H9 (cell line): Measurements from ENCODE around the gene ITCH. TPM values are rescaled to one million over a fixed set of nuclear protein-coding genes. Genes with fewer than 3 reads are reported as not detected.

ENCODE experiments used
- DNase-seq: peaks from one replicate; pipeline ENCODE4 v3.0.0-alpha.2; 2017
- H2AFZ ChIP-seq: one replicate; pipeline ENCODE4 v1.6.1; 2013; ENCODE audit warnings: mild to moderate bottlenecking, low read length, control low read depth, moderate library complexity
- H2AK5ac ChIP-seq: 2 replicates; pipeline ENCODE4 v1.6.1; 2013; ENCODE audit warnings: low read length, control low read depth, mixed read lengths; ENCODE audit not compliant: insufficient read length
- H2BK120ac ChIP-seq: one replicate; pipeline ENCODE4 v1.6.1; 2013; ENCODE audit warnings: low read depth, mild to moderate bottlenecking, low read length, control low read depth, inconsistent platforms; ENCODE audit not compliant: poor library complexity, severe bottlenecking
- H2BK12ac ChIP-seq: 2 replicates; pipeline ENCODE4 v1.6.1; 2013; ENCODE audit warnings: low read length, control low read depth, mixed read lengths, low read depth; ENCODE audit not compliant: insufficient read length
- H2BK15ac ChIP-seq: 2 replicates; pipeline ENCODE4 v1.6.1; 2013; ENCODE audit warnings: low read depth, low read length, control low read depth
- H2BK20ac ChIP-seq: one replicate; pipeline ENCODE4 v1.6.1; 2013; ENCODE audit warnings: low read depth, mild to moderate bottlenecking, low read length, control low read depth, inconsistent platforms; ENCODE audit not compliant: poor library complexity, severe bottlenecking
- H2BK5ac ChIP-seq: 2 replicates; pipeline ENCODE4 v1.6.1; 2013; ENCODE audit warnings: low read length, control low read depth, mixed read lengths; ENCODE audit not compliant: insufficient read length
- H3K14ac ChIP-seq: 2 replicates; pipeline ENCODE4 v1.6.1; 2013; ENCODE audit warnings: low read length, control low read depth; ENCODE audit not compliant: insufficient read depth
- H3K18ac ChIP-seq: 2 replicates; pipeline ENCODE4 v1.6.1; 2013; ENCODE audit warnings: low read depth, mild to moderate bottlenecking, mixed read lengths, low read length, control low read depth; ENCODE audit not compliant: insufficient read length
- H3K23ac ChIP-seq: 2 replicates; pipeline ENCODE4 v1.6.1; 2013; ENCODE audit warnings: low read length, control low read depth, mixed read lengths, low read depth; ENCODE audit not compliant: insufficient read length
- H3K23me2 ChIP-seq: 2 replicates; pipeline ENCODE4 v1.6.1; 2013; ENCODE audit warnings: low read depth, mild to moderate bottlenecking, mixed read lengths, low read length, control low read depth; ENCODE audit not compliant: insufficient read length, poor library complexity, severe bottlenecking
- H3K27ac ChIP-seq: 2 replicates; pipeline ENCODE4 v1.5.1; 2013; ENCODE audit warnings: low read length, control low read depth, mixed read lengths, low read depth; ENCODE audit not compliant: insufficient read length
- H3K27me3 ChIP-seq: 2 replicates; pipeline ENCODE4 v1.6.1; 2013; ENCODE audit warnings: low read length, control low read depth, inconsistent platforms; ENCODE audit not compliant: insufficient read depth
- H3K4ac ChIP-seq: 2 replicates; pipeline ENCODE4 v1.6.1; 2013; ENCODE audit warnings: low read depth, mild to moderate bottlenecking, control low read depth, inconsistent platforms, low read length, moderate library complexity
- H3K4me1 ChIP-seq: 2 replicates; pipeline ENCODE4 v1.6.1; 2013; ENCODE audit warnings: low read length, control low read depth, inconsistent platforms; ENCODE audit not compliant: insufficient read depth
- H3K4me2 ChIP-seq: 2 replicates; pipeline ENCODE4 v1.6.1; 2013; ENCODE audit warnings: low read length, control low read depth, mixed read lengths; ENCODE audit not compliant: insufficient read length, insufficient read depth
- H3K56ac ChIP-seq: 2 replicates; pipeline ENCODE4 v1.6.1; 2013; ENCODE audit warnings: low read depth, mild to moderate bottlenecking, mixed read lengths, low read length, control low read depth; ENCODE audit not compliant: insufficient read length
- H3K79me1 ChIP-seq: 2 replicates; pipeline ENCODE4 v1.6.1; 2013; ENCODE audit warnings: low read depth, mild to moderate bottlenecking, moderate library complexity, low read length, control low read depth, inconsistent platforms; ENCODE audit not compliant: insufficient read depth, poor library complexity, severe bottlenecking
- H3K79me2 ChIP-seq: 2 replicates; pipeline ENCODE4 v1.6.1; 2013; ENCODE audit warnings: low read length, control low read depth, inconsistent platforms; ENCODE audit not compliant: insufficient read depth
- H3K9ac ChIP-seq: 2 replicates; pipeline ENCODE4 v1.6.1; 2013; ENCODE audit warnings: low read length, control low read depth, mixed read lengths; ENCODE audit not compliant: insufficient read length; ENCODE audit errors: extremely low read depth
- H3K9me3 ChIP-seq: one replicate; pipeline ENCODE4 v1.6.1; 2013; ENCODE audit warnings: low read depth, low read length, inconsistent platforms; ENCODE audit not compliant: control insufficient read depth
- H3T11ph ChIP-seq: one replicate; pipeline ENCODE4 v1.6.1; 2013; ENCODE audit warnings: mild to moderate bottlenecking, low read length, control low read depth, inconsistent platforms
- H4K20me1 ChIP-seq: one replicate; pipeline ENCODE4 v1.6.1; 2013; ENCODE audit not compliant: control insufficient read depth, insufficient read length, insufficient read depth
- H4K5ac ChIP-seq: 2 replicates; pipeline ENCODE4 v1.6.1; 2013; ENCODE audit warnings: low read depth, mild to moderate bottlenecking, mixed read lengths, low read length, control low read depth; ENCODE audit not compliant: insufficient read length
- H4K8ac ChIP-seq: replicated peaks from 2 replicates; pipeline ENCODE4 v1.6.1; 2013; ENCODE audit warnings: low read length, control low read depth, mixed read lengths, low read depth; ENCODE audit not compliant: insufficient read length
- H4K91ac ChIP-seq: 2 replicates; pipeline ENCODE4 v1.6.1; 2013; ENCODE audit warnings: low read depth, mild to moderate bottlenecking, moderate library complexity, mixed read lengths, low read length, control low read depth; ENCODE audit not compliant: insufficient read length
- H3K27ac Mint-ChIP-seq, 3 experiments: 2 replicates in 2 of 3; 3 replicates in 1 of 3; pipeline ENCODE4 v1.8.0; 2020 to 2021; ENCODE audit warnings: mixed read lengths in 3 of 3, mild to moderate bottlenecking in 1 of 3, moderate library complexity in 1 of 3
- H3K27me3 Mint-ChIP-seq: 2 replicates; pipeline ENCODE4 v1.8.0; 2021; ENCODE audit warnings: low read depth, mild to moderate bottlenecking, moderate library complexity, mixed read lengths
- H3K36me3 Mint-ChIP-seq, 3 experiments: 2 replicates in 2 of 3; 3 replicates in 1 of 3; pipeline ENCODE4 v1.8.0; 2020 to 2021; ENCODE audit warnings: low read depth in 3 of 3, mixed read lengths in 3 of 3; ENCODE audit not compliant: insufficient read depth in 1 of 3
- H3K4me1 Mint-ChIP-seq, 2 experiments: 2 replicates each; pipeline ENCODE4 v1.8.0; 2020; ENCODE audit warnings: mixed read lengths in 2 of 2
- H3K4me3 Mint-ChIP-seq, 2 experiments: 2 replicates in 1 of 2; 3 replicates in 1 of 2; pipeline ENCODE4 v1.8.0; 2020 to 2021; ENCODE audit warnings: mild to moderate bottlenecking in 2 of 2, mixed read lengths in 2 of 2, moderate library complexity in 1 of 2
- H3K9me3 Mint-ChIP-seq, 2 experiments: 2 replicates in 1 of 2; 3 replicates in 1 of 2; pipeline ENCODE4 v1.8.0; 2020; ENCODE audit warnings: mild to moderate bottlenecking in 2 of 2, mixed read lengths in 2 of 2, moderate library complexity in 1 of 2
- WGBS: extraction: QIAGEN DNeasy Blood & Tissue Kit; methylation state at CpG from one replicate; pipeline ENCODE4 v1.1.7; 2013; ENCODE audit warnings: missing lambda C conversion rate, low lambda C conversion rate, mixed read lengths; ENCODE audit not compliant: insufficient read length; ENCODE audit errors: extremely low coverage; 5-methylcytosine and 5-hydroxymethylcytosine counted together
- long read RNA-seq: library from polyadenylated mRNA; unstranded; transcript quantifications from one replicate; pipeline ENCODE4 v2.0.0, GENCODE V29; 2020
- total RNA-seq: library from RNA; stranded (reverse); gene quantifications from 2 replicates; pipeline ENCODE4 v1.2.1, GENCODE V29; 2021
- TF ChIP-seq, protein P1 (sequence below): fragments of 200-600 bp; sonication (generic); conservative IDR thresholded peaks from 3 replicates; pipeline ENCODE4 v1.8.0; 2021; ENCODE audit warnings: antibody characterized with exemption, mild to moderate bottlenecking

Gene ITCH
- total RNA-seq, result 55.9 and 56.9 TPM in 2 replicates
- long read RNA-seq, full-length matches to known transcripts, result 72 of 156 reads
- long read RNA-seq, partial matches to known transcripts, result 47 of 156 reads
- long read RNA-seq, other reads (novel, unspliced or antisense), result 37 of 156 reads

GRCh38 chr20:34363062-34363464 lies at the start of gene ITCH:
Gene ITCH (plus strand): TSS chr20:34363273. CDS start chr20:34393812, 30,539 bp downstream.
- H3K27me3 ChIP-seq, result no peaks in the 10 kb centered on the region
- Mint-ChIP-seq H3K4me3 (peak within 1 kb of the TSS; percentile 98 to 99), H3K4me1 (peaks cover 22 to 24% of the 10 kb centered on the region in 2 experiments), H3K36me3 (peaks cover 5 to 10% (median 6%) of the 10 kb centered on the region in 3 experiments; a peak in 5 of 7 replicates), H3K9me3 (no peaks in the 10 kb centered on the region; a peak in 1 of 5 replicates), H3K27me3 (peaks cover 3% of the 10 kb centered on the region), H3K27ac (peak within 1 kb of the TSS; percentile 88 to 99 (median 99))
- H2BK5ac ChIP-seq, result no peak within 1 kb of the TSS
- DNase-seq, result peak; percentile 97
- peak within 1 kb of the TSS; percentile 95; the same call in 1 of the 2 replicates for H3K14ac ChIP-seq
- H3T11ph ChIP-seq, result no peak within 1 kb of the TSS
- peak within 1 kb of the TSS; percentile 91 for H3K18ac ChIP-seq
- H3K79me2 ChIP-seq, result peaks cover 19% of the 10 kb centered on the region; the same call in 1 of the 2 replicates
- peak within 1 kb of the TSS; percentile 76 for H3K9ac ChIP-seq
- no peak within 1 kb of the TSS for H3K56ac ChIP-seq
- no peak within 1 kb of the TSS for H2BK20ac ChIP-seq
- no peaks in the 10 kb centered on the region for H3K9me3 ChIP-seq
- no peak within 1 kb of the TSS for H3K4ac ChIP-seq
- TF ChIP-seq, protein P1, sequence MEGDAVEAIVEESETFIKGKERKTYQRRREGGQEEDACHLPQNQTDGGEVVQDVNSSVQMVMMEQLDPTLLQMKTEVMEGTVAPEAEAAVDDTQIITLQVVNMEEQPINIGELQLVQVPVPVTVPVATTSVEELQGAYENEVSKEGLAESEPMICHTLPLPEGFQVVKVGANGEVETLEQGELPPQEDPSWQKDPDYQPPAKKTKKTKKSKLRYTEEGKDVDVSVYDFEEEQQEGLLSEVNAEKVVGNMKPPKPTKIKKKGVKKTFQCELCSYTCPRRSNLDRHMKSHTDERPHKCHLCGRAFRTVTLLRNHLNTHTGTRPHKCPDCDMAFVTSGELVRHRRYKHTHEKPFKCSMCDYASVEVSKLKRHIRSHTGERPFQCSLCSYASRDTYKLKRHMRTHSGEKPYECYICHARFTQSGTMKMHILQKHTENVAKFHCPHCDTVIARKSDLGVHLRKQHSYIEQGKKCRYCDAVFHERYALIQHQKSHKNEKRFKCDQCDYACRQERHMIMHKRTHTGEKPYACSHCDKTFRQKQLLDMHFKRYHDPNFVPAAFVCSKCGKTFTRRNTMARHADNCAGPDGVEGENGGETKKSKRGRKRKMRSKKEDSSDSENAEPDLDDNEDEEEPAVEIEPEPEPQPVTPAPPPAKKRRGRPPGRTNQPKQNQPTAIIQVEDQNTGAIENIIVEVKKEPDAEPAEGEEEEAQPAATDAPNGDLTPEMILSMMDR, result no peak
- peak within 1 kb of the TSS; percentile 89 for H2AFZ ChIP-seq
- peaks cover 3% of the 10 kb centered on the region; the same call in 1 of the 2 replicates for H3K4me1 ChIP-seq
- no peak within 1 kb of the TSS for H2BK12ac ChIP-seq
- H2BK15ac ChIP-seq, result no peak within 1 kb of the TSS
- H4K20me1 ChIP-seq, result no peaks in the 10 kb centered on the region
- WGBS, result no CpG with 5 or more reads among the region's 32 CpGs
- peaks cover 8% of the 10 kb centered on the region for H3K79me1 ChIP-seq
- H4K5ac ChIP-seq, result no peak within 1 kb of the TSS
- H2AK5ac ChIP-seq, result no peak within 1 kb of the TSS
- no peak within 1 kb of the TSS for H3K23ac ChIP-seq
- H2BK120ac ChIP-seq, result no peak within 1 kb of the TSS
- no peak within 1 kb of the TSS for H3K27ac ChIP-seq
- H3K4me2 ChIP-seq, result peak within 1 kb of the TSS; percentile 57
- H4K8ac ChIP-seq, result no peak within 1 kb of the TSS
- H4K91ac ChIP-seq, result no peak within 1 kb of the TSS
- H3K23me2 ChIP-seq, result peaks cover 6% of the 10 kb centered on the region
